IPS-15b (cell line): ENCODE data around the gene ZMIZ1.
A peak's percentile ranks its signal among the peaks of the same experiment; 100 is the strongest.

ENCODE experiments used
- H3K27me3 ChIP-seq: one replicate; pipeline ENCODE4 v1.6.1; 2013; ENCODE audit warnings: low read length; ENCODE audit not compliant: control insufficient read depth, insufficient read depth
- H3K36me3 ChIP-seq: one replicate; pipeline ENCODE4 v1.6.1; 2013; ENCODE audit warnings: low read length; ENCODE audit not compliant: control insufficient read depth, insufficient read depth
- H3K4me1 ChIP-seq: one replicate; pipeline ENCODE4 v1.6.1; 2013; ENCODE audit warnings: mild to moderate bottlenecking, low read length; ENCODE audit not compliant: control insufficient read depth, insufficient read depth
- H3K4me3 ChIP-seq: one replicate; pipeline ENCODE4 v1.5.1; 2013; ENCODE audit warnings: low read depth, low read length
- H3K9ac ChIP-seq: one replicate; pipeline ENCODE4 v1.6.1; 2013; ENCODE audit warnings: low read depth, mild to moderate bottlenecking, low read length
- H3K9me3 ChIP-seq: one replicate; pipeline ENCODE4 v1.6.1; 2013; ENCODE audit warnings: mild to moderate bottlenecking, low read length; ENCODE audit not compliant: control insufficient read depth, insufficient read depth

Gene ZMIZ1

DNA sequence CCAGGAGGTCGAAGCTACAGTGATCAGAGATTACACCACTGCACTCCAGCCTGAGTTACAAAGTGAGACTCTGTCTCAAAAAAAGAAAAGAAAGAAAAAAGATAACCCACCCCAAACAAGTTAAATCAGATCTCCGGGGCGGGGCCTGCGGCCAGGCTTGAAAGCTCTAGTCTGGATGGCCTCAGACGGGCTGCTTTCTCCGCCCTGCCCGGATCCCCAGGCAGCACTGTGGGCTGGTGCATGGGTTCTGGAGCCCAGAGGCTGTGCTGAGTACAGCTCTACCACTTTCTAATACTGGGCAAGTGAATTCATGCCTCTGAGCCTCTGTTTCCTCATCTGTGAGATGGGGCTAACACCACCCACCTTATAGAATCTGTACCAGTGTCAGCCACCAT is 83.7 kb downstream of the ZMIZ1 start:
- Histone ChIP-seq H3K4me1 (peaks cover 11% of the 10 kb centered on the region), H3K9me3 (no peaks in the 10 kb centered on the region), H3K36me3 (peaks cover 5% of the 10 kb centered on the region), H3K4me3 (no peak overlapping the region), H3K27me3 (no peaks in the 10 kb centered on the region), H3K9ac (no peak overlapping the region)

DNA sequence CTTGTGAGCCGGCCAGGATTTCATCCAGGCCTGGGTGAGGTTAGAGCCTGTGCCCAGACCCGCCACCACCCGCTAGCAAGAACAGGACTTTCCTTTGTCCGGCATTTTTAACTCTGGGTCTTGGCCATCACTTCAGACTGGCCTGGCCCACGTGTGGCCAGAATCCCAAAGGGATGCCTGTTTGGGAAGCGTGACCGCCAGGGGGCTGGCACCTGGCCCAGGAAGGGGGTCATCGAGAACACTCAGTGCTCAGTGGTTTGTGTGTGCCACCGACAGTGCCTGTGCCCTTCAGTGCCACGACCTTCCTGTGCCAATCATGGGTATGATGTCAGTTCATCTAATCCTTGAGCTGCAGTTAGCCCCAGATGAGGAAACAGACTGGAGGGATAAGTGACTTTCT is 85.0 kb downstream of the ZMIZ1 start:
- Histone ChIP-seq H3K9ac (no peak overlapping the region), H3K4me3 (no peak overlapping the region), H3K36me3 (peaks cover 6% of the 10 kb centered on the region), H3K27me3 (no peaks in the 10 kb centered on the region), H3K9me3 (no peaks in the 10 kb centered on the region), H3K4me1 (peaks cover 22% of the 10 kb centered on the region)

- Histone ChIP-seq H3K4me3 (no peak overlapping the region), H3K36me3 (peaks cover 12% of the 10 kb centered on the region), H3K9ac (no peak overlapping the region), H3K4me1 (peaks cover 27% of the 10 kb centered on the region), H3K27me3 (no peaks in the 10 kb centered on the region), H3K9me3 (no peaks in the 10 kb centered on the region)
These were observed 86.7 kb downstream of the ZMIZ1 start for GRCh38 chr10:79155301-79156081.

- Histone ChIP-seq H3K36me3 (peaks cover 15% of the 10 kb centered on the region), H3K9me3 (no peaks in the 10 kb centered on the region), H3K4me1 (peaks cover 27% of the 10 kb centered on the region), H3K9ac (peak overlapping the region; percentile 71), H3K27me3 (no peaks in the 10 kb centered on the region), H3K4me3 (no peak overlapping the region)
These were observed 87.8 kb downstream of the ZMIZ1 start for GRCh38 chr10:79156334-79157274.

- Histone ChIP-seq H3K27me3 (no peaks in the 10 kb centered on the region), H3K4me3 (no peak overlapping the region), H3K9ac (peak overlapping the region; percentile 61), H3K9me3 (no peaks in the 10 kb centered on the region), H3K4me1 (peaks cover 27% of the 10 kb centered on the region), H3K36me3 (peaks cover 18% of the 10 kb centered on the region)
These were observed 89.2 kb downstream of the ZMIZ1 start for GRCh38 chr10:79158004-79158340.

DNA sequence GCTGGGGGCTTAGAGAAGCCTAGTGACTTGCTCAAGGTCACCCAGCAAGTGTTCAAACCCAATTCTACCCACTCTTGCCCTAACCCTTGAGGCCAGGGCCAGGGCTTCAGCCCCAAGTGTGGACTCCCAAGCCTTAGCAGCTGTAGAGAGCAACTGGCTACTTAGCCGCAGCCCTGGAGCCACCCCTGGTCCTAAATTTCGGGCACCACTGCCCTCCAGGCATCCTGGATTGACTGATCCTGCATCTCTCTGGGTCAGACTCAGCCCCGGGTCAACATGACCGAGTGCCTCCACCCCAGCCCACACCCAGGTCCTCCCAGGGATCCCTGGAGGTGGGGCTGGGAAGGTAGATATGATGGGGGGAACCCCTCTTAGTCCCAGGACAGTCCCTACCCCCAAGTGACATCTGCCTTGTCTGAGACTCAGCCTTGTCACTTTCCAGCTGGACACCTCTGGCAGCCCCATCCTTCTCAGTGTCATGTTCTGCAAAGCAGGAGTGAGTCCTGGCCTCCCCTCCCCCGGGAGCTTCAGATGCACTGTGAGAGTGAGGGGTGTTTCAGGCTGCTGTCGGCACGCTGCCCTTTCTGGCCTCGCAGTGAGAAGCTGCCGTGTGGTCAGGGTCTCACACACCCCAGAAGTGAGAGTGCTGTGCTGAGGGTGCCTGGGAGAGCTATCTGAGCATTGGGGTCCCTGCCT is 89.8 kb downstream of the ZMIZ1 start:
- Histone ChIP-seq H3K9ac (peak overlapping the region; percentile 61), H3K9me3 (no peaks in the 10 kb centered on the region), H3K4me3 (no peak overlapping the region), H3K36me3 (peaks cover 18% of the 10 kb centered on the region), H3K4me1 (peaks cover 27% of the 10 kb centered on the region), H3K27me3 (no peaks in the 10 kb centered on the region)

GRCh38 chr10:79159141-79159651 is 90.4 kb downstream of the ZMIZ1 start:
- Histone ChIP-seq H3K4me1 (peaks cover 27% of the 10 kb centered on the region), H3K9me3 (no peaks in the 10 kb centered on the region), H3K36me3 (peaks cover 18% of the 10 kb centered on the region), H3K9ac (peak overlapping the region; percentile 61), H3K4me3 (no peak overlapping the region), H3K27me3 (no peaks in the 10 kb centered on the region)

GRCh38 chr10:79159785-79160184 is 91.0 kb downstream of the ZMIZ1 start:
- Histone ChIP-seq H3K9me3 (no peaks in the 10 kb centered on the region), H3K36me3 (peaks cover 18% of the 10 kb centered on the region), H3K4me1 (peaks cover 27% of the 10 kb centered on the region), H3K4me3 (no peak overlapping the region), H3K9ac (peak overlapping the region; percentile 61), H3K27me3 (no peaks in the 10 kb centered on the region)

DNA sequence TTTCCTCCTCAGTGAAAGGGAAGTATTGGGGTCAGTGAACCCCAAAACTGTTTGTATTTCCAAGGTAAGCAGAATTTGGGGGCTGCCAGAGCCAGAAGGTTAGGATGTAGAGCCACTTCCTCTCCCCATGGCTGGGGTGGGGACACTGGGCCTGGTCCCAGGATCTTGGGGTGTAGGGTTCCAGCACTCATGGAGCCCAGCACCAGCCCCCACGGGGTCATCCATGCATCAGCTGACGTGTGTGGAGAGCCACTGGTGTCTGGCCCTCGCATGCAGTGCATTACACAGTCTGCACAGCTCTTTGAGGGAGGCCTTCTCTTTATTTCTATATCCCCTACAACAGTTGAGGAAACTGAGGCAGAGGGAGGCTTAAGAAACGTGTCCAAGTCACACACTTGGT is 91.4 kb downstream of the ZMIZ1 start:
- Histone ChIP-seq H3K27me3 (no peaks in the 10 kb centered on the region), H3K36me3 (peaks cover 18% of the 10 kb centered on the region), H3K9ac (no peak overlapping the region), H3K4me3 (no peak overlapping the region), H3K4me1 (peaks cover 26% of the 10 kb centered on the region), H3K9me3 (no peaks in the 10 kb centered on the region)

DNA sequence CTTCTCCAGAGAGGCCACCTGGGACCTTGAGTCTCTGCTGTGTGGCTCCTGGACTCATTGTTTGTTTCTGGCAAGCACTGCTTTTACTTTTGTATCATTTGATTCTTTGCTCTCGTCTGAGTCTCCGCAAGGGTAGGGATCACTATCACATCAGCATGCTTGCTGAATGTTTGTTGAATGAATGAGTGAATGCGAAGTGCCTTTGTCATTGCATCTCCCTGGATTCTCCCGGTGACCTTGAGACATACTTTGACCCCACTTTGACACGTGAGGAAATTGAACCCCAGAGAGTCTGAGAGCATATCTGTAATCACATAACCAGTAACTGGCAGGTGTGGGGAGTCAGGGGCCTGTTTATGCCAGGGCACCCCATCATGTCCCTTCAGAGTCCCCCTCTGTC is 92.8 kb downstream of the ZMIZ1 start:
- Histone ChIP-seq H3K36me3 (peaks cover 22% of the 10 kb centered on the region), H3K9ac (no peak overlapping the region), H3K9me3 (no peaks in the 10 kb centered on the region), H3K27me3 (no peaks in the 10 kb centered on the region), H3K4me1 (peaks cover 23% of the 10 kb centered on the region), H3K4me3 (no peak overlapping the region)

DNA sequence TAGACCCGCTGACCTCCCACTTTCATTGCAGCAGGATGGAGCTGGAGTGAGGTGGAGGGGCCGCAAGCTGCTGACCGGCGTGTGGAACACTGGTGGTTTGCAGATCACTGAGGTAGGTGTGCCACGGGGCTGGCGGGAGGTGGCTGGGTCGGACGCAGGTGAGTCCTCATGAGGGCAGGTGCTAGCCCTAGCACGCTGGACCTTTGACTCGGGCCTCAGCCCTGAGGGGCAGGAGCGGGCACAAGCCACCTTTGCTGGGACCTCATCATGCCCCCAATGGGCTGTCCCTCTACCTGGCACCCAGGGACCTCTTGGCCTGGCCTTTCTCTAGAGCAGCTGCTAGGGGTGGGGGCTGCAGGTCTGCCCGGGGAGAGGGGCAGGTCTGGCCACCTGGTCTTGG is 93.3 kb downstream of the ZMIZ1 start:
- H3K4me1 ChIP-seq: peaks cover 20% of the 10 kb centered on the region
- no peak overlapping the region for H3K4me3 ChIP-seq
- H3K36me3 ChIP-seq: peaks cover 23% of the 10 kb centered on the region
- no peak overlapping the region for H3K9ac ChIP-seq
- H3K27me3 ChIP-seq: no peaks in the 10 kb centered on the region
- no peaks in the 10 kb centered on the region for H3K9me3 ChIP-seq
